Uterus (tissue), 2 donors: ENCODE results near the gene ZBTB20.

Experiments used
- POLR2A ChIP-seq, 2 donors: fragments of 450-650 bp; IDR thresholded peaks; one replicate each; pipeline ENCODE4 v1.6.1; 2016; ENCODE audit warnings: antibody characterized with exemption in 2 of 2, mild to moderate bottlenecking in 1 of 2, moderate library complexity in 1 of 2
- TF ChIP-seq, protein P1 (sequence below), 4 experiments: fragments of 200-600 bp in 2 of 4; fragments of 450-650 bp in 2 of 4; sonication (generic) in 2 of 4; IDR thresholded peaks; one replicate each; pipeline ENCODE4 v1.5.1; 2016 to 2019; ENCODE audit warnings: antibody characterized with exemption in 4 of 4, mild to moderate bottlenecking in 2 of 4, moderate library complexity in 1 of 4

DNA sequence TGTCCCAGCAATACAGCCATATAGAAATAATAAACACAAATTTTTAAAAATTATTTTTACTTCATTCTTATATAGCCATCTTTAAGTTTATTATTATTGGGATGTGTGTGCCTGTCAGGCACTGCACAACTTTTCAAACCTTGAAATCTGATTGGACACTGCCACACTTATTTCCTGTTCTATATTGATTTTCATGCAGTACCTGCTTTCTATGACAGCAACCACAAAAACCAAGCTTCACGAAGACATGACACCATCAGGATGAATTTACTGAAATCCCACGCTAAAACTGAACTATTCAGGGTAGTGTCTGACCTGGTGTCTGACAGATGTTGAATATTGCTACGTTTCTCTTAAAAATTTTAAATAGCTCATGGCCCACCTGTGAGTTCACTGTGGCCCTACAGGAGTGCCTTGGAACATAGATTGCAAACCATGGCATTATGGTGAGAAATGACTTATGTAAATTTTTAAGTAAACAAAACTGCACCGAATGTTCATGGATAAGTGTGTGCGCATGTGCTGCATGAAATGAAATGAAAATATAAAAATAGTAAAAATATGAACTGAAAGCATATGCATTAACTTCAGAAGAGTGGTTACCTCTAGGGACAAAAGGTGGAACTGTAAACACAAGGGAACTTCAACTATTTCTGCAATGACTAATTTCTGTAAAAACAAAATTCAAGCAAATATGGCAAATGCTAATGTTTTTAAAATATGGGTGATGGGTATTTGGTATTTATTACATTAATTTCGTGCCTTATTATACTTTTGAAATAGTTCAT is 152.3 kb downstream of the ZBTB20 start:
- TF ChIP-seq POLR2A (IDR thresholded peaks at IDR 0.05): no peak
- TF ChIP-seq, protein P1, sequence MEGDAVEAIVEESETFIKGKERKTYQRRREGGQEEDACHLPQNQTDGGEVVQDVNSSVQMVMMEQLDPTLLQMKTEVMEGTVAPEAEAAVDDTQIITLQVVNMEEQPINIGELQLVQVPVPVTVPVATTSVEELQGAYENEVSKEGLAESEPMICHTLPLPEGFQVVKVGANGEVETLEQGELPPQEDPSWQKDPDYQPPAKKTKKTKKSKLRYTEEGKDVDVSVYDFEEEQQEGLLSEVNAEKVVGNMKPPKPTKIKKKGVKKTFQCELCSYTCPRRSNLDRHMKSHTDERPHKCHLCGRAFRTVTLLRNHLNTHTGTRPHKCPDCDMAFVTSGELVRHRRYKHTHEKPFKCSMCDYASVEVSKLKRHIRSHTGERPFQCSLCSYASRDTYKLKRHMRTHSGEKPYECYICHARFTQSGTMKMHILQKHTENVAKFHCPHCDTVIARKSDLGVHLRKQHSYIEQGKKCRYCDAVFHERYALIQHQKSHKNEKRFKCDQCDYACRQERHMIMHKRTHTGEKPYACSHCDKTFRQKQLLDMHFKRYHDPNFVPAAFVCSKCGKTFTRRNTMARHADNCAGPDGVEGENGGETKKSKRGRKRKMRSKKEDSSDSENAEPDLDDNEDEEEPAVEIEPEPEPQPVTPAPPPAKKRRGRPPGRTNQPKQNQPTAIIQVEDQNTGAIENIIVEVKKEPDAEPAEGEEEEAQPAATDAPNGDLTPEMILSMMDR (IDR thresholded peaks at IDR 0.05): no peak
